ELR (cell line): ENCODE results near the gene S1PR2.

Source experiments
- DNase-seq: peaks from one replicate; pipeline ENCODE4 v3.0.0-alpha.2; 2015; ENCODE audit warnings: low read depth

S1PR2 gene, protein sequence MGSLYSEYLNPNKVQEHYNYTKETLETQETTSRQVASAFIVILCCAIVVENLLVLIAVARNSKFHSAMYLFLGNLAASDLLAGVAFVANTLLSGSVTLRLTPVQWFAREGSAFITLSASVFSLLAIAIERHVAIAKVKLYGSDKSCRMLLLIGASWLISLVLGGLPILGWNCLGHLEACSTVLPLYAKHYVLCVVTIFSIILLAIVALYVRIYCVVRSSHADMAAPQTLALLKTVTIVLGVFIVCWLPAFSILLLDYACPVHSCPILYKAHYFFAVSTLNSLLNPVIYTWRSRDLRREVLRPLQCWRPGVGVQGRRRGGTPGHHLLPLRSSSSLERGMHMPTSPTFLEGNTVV

DNA sequence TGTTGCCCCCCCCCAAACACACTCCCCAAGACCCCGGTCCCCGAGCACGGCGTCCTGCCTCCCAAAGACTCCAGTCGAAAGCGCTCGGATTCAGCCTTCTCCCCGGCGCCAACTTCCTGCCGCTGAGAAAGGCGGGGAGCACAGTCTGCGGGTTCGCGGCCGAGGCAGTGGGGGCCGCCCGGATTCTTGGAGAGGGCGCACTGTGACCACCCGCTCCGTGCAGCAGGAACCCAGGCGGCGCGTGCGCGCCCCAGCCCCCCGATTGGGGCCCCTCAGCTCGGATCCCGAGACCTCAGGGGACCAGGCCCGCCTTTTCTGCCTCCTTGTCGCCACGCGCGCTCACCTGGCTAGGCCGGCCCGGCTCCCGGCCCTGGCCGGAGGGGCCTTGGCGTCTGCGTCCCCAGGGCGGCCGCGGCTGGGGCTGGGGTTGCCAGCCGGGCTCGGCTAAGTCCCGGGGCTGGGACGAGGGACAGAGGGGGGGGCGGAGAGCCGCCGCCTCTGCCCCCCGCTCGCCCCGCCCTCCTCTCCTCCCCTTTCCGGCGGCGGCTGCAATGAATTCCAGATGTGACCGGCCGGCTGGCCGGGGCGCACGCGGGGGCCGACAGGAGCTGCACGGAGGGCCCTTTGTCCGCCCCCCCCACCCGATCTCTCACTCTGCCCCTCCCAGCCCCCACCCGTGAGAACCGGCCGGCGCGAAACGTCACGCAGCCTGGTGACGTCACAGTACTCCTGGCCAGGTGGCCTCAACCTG, at the start of gene S1PR2:
TSS of gene S1PR2 (minus strand) at position 471 of the 751 bp plus-strand sequence. CDS start 6,426 bp downstream, outside the sequence.
- DNase-seq = peak; percentile 73

DNA sequence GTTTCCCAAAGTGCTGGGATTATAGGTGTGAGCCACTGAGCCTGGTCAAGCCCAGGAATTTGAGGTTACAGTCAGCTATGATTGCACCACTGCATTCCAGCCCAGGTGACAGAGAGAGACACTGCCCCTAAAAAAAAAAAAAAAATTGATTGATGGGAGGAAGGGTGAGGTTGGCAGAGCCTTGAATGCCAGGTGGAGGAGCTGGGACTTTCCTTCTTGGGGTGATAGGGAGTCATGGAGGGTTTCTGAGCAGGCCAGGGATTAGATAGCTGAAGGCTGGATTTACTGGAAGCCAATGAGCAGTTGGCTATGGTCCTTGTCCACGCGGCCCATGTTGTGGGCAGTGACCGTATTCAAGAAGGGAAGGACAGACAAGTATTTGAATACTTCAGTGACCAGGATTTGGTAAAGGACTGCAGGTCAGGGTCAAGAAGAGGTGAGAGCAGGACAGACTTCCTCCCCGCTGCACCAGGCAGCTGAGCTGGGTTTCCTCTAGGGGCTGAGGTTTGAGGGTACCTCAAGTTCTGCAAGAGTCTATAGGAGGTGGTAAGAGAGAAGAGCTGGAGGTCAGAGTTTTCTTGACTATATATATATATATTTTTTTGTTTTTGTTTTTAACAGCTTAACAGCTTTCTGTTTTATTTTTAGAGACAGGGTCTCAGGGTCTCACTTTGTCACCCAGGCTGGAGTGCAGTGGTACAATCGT, 48.8 kb upstream of the S1PR2 start:
- no peak for DNase-seq

DNA sequence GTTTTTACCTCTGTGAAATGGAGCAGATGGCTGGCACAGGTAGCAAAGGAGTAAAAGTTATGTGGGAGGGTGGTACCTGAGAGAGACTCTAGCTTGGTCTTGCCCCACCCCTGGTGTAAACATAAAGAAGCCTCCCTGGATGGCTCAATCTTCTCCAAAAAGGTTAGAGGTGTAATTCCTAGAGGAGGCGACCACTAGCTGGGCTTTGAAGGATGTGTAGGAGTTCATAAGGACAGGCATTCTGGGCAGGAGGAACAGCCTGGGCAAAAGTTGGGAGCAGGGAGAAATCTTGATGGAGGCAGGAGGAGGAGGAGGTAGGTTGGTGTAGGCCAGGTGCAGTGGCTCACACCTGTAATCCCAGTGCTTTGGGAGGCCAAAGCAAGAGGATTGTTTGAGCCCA, 47.8 kb upstream of the S1PR2 start:
- no peak for DNase-seq

DNA sequence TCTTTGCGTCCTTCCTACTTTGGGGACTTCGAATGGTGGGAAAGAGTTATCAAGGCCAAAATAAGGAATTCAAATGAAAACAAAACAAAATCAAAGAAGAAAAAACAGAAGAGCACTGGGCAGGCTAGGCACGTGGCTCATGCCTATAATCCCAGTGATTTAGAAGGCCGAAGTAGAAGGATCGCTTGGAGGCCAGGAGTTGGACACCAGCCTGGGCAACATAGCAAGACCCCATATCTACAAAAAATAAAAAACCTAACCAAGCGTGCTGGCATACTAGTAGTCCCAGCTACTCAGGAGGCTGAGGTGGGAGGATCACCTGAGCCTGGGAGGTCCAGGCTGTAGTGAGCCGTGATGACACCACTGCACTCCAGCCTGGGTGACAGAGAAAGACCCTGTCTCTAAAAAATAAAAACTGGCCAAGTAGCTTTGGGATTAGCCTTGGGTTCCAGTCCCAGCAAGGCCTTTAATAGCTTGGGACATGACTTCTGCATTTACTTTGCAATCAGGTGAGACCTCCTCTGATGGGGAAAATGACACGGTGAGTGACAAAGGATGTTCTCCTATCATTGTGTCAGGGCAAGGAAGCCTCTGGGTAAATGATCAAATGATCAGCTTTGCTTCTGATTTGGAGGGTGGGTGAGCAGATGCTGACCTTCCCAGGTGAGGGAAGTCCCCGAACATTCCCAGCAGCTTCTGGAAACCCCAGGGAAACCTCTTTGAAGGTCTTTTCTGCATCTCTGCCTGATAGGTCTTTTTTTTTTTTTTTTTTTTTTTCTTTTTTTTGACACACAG, 46.9 kb upstream of the S1PR2 start:
- no peak for DNase-seq

DNA sequence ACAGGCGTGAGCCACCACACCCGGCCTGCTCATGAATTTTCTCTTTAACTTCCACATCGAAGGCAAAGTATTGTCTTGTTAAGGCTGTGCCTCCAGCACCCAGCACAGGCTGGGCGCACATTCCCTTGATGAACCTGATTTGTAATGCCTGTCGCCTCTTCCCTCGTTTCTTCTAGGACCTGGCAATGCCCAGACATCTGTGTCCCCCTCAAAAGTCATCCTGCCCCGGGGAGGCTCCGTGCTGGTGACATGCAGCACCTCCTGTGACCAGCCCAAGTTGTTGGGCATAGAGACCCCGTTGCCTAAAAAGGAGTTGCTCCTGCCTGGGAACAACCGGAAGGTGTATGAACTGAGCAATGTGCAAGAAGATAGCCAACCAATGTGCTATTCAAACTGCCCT, 43.5 kb upstream of the S1PR2 start:
- DNase-seq = no peak

DNA sequence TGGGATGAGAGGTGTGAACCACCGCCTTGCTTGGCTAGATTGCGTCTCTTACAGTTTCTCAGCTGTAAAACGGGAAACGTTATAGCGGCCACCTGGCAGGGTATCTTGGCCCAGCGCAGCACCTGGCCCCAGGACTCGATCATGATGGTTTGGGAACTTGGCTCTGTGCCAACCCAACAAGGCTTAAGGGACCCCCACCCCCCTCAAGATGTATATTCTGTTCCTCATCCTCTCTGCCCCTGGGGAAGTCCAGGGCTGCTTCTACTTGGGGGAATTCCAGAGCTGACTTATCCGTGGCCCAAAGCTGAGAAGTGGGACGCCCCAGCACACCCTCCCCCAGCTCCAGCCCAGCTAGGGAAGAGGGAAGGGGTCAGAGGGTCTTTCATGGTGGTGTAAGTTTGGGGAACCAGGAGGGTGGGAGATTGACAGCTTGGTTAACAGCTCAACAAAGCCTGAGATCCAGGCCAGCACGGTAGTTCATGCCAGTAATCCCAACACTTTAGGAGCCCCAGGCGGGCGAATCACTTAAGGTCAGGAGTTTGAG, 40.5 kb upstream of the S1PR2 start:
- DNase-seq = peak; percentile 68

DNA sequence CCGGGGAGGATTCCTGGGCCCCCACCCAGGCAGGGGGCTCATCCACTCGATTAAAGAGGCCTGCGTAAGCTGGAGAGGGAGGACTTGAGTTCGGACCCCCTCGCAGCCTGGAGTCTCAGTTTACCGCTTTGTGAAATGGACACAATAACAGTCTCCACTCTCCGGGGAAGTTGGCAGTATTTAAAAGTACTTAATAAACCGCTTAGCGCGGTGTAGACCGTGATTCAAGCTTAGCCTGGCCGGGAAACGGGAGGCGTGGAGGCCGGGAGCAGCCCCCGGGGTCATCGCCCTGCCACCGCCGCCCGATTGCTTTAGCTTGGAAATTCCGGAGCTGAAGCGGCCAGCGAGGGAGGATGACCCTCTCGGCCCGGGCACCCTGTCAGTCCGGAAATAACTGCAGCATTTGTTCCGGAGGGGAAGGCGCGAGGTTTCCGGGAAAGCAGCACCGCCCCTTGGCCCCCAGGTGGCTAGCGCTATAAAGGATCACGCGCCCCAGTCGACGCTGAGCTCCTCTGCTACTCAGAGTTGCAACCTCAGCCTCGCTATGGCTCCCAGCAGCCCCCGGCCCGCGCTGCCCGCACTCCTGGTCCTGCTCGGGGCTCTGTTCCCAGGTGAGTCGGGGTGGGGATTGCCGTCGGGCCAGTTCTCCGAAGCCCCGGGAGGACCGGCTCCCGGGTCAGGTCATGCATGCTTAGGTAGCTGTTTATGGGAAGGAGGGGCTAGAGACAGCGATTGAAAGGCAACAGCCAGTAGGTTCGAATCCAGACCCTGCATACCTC, 39.7 kb upstream of the S1PR2 start, which contains the start of gene ICAM1:
TSS of gene ICAM1 (plus strand) at position 505 of the 779 bp plus-strand sequence. CDS start at position 545, 40 bp downstream.
- DNase-seq = peak; percentile 92

DNA sequence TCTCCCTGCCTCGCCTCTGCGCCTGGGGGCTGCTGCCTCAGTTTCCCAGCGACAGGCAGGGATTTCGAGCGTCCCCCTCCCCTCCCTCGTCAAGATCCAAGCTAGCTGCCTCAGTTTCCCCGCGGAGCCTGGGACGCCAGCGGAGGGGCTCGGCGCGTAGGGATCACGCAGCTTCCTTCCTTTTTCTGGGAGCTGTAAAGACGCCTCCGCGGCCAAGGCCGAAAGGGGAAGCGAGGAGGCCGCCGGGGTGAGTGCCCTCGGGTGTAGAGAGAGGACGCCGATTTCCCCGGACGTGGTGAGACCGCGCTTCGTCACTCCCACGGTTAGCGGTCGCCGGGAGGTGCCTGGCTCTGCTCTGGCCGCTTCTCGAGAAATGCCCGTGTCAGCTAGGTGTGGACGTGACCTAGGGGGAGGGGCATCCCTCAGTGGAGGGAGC, 39.1 kb upstream of the S1PR2 start:
- peak; percentile 82 for DNase-seq

DNA sequence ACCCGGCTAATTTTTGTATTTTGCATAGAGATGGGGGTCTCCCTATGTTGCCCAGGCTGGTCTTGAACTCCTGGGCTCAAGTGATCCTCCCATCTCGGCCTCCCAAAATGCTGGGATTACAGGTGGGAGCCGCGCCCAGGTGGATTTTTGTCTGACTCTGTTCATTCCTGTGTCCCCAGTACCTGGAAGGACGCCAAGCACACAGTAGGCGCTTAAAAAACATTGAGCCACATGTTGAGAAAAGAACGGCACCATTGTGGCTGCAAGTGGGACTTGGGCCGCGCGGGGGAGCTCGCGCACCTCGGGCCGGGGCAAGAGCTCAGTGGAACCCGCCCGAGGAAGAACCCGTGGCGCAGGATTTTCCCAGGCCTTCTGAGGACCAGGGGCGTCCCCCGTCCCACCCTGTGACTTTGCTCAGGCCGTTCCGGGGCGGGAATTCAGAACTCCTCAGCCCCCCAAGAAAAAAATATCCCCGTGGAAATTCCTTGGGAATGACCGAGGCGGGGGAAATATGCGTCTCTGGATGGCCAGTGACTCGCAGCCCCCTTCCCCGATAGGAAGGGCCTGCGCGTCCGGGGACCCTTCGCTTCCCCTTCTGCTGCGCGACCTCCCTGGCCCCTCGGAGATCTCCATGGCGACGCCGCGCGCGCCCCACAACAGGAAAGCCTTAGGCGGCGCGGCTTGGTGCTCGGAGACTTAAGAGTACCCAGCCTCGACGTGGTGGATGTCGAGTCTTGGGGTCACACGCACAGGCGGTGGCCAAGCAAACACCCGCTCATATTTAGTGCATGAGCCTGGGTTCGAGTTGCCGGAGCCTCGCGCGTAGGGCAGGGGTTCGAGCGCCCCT, 38.4 kb upstream of the S1PR2 start:
- peak; percentile 87 for DNase-seq

DNA sequence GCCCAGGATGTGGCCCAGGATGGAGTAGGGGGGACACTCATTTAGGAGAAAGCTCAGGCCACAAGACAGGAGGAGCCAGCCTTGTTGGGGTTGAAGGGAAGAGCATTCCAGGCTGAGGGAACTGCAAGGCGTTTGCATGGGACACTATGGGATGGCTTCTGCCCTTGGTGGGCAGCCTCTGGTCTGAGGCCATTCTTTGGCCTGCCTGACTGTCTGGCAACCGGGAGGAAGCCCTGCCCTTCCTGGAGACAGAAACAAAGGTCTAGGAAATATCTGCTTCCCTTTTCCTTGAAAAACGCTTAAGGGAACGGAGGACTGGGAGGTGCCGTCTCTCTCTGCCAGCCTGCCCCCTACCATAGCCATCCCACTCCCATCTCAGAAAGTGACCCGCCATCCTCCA, 36.9 kb upstream of the S1PR2 start:
- DNase-seq = no peak

DNA sequence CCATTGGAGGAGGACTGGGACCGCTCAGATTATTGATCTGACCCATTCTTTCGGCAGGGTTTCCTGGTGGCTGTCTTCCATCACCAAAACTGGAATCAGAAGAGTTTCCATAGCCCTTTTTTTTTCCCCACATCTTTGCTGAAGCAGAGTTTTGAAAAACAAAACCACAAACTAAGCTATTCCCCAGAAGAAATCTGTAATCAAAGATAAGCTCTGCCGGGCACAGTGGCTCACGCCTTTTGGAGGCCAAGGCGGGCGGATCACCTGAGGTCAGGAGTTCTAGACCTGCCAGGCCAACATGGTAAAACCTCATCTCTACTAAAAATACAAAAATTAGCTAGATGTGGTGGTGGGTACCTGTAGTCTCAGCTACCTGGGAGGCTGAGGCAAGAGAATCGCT, 35.6 kb upstream of the S1PR2 start:
- DNase-seq = no peak

DNA sequence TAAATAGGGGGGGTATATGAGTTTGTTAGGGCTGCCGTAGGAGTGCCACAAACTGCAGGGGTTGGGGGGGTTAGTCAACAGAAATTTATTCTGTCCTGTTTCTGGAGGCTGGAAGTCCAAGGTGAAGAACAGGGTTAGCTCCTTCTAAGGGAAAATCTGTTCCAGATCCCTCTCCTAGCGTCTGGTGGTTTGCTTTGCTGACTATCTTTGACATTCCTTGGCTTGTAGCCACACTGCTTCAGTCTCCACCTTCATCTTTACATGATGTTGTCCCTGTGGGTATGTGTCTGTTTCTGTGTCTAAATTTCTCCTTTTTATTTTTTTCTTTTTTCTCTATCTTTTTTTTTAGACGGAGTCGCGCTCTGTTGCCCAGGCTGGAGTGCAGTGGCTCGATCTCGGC, 31.6 kb upstream of the S1PR2 start:
- DNase-seq = peak; percentile 39

DNA sequence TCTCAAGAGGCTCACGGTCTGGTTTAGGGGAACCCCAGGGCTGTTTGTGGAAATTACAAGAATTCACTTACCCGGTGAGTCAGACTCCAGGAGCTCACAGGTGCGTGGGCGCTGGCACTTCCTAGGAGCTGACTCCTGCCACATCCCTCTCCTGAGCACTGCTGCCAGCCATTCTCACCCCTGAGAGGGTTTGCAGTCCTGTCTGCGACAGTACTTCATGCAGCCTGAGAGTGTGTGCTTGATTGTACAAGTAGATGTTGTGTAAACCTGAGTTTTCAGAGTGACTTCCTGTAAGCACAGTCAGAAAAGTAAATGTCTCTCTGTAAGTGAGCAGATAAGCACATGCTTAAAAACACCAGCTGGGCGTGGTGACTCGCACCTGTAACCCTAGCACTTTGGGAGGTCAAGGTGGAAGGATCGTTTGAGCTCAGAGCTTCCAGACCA, 29.0 kb upstream of the S1PR2 start:
- DNase-seq = peak; percentile 35

DNA sequence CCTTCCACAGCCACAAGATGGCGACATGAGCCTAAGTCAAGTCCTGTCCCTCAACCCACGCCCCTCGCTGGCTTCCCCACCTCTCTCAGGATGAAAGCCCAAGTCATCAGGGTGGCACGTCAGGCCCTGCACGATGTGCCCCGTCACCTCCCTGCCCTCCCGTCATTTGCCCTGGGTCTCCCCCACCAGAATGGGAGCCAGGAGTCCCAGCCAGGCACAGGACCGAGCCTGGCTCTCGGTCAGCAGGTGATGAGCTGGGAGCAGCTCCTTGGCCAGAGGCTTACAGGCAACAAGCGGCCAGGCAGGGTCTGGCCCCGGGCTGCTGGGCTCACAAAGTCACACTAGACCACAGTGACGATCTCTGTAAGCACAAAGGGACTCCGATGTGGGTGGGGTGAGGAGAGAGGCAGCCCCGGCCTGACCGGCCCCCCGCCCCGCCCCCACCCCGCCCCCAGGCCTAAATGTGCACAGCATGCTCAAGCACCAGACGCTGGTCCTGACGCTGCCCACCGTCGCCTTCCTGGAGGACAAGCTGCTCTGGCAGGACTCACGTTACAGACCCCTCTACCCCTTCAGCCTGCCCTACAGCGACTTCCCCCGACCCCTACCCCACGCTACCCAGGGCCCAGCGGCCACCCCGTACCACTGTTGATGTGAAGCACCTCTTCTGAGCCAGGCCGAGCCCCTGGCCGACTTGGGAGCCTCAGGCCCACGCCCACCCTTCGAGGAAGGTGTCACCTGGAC, 28.2 kb upstream of the S1PR2 start:
- DNase-seq = peak; percentile 93

DNA sequence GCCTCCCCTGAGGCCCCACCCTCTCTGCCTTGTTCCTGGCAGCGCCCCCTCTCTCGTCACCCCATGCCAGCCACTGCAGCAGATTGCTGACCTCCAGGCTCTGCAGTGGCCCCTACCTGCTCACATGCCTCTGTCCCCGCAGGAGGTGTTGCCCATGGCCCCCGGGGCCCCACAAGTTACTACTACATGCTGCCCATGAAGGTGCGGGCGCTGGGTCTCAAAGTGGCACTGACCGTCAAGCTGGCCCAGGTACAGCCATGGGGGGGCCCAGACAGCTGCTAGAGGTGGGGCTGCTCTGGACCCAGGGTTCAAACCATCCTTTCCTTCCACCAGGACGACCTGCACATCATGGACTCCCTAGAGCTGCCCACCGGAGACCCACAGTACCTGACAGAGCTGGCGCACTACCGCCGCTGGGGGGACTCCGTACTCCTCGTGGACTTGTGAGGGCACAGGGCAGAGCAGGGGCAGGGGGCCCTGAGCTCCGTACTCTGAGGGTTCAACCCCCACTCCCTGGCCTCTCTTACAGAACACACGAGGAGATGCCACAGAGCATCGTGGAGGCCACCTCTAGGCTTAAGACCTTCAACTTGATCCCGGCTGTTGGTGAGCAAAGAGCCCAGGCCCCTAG, 27.1 kb upstream of the S1PR2 start:
- DNase-seq = no peak

DNA sequence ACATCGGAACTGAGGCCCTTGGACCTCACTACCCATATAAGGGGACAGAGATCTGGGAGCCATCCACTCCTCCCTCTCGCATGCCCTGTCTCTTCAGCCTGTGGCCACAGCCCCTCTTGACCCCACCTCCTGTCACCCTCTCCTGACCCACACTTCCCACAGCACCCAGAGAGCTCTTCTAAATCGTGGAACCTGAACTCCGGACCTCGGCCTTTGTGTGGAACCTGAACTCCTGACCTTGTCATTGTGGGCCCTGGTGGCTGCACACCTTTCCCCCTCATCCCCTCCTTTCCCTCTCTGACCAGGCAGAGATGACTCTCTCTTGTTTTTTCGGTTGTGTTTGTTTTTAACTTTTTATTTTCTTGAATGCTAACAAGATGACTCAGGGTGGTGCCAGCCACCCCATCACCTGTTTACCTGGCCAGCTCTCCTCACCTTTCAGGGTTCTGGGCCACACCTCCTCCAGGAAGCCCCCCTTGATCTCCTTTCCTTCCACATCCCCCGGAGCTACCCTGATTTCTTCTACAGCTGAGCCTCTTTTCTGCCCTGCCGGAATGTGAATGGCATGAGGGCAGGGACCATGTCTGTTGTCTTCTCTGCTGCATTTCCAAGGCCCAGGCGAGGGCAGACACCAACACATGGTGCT, 26.0 kb upstream of the S1PR2 start:
- no peak for DNase-seq

DNA sequence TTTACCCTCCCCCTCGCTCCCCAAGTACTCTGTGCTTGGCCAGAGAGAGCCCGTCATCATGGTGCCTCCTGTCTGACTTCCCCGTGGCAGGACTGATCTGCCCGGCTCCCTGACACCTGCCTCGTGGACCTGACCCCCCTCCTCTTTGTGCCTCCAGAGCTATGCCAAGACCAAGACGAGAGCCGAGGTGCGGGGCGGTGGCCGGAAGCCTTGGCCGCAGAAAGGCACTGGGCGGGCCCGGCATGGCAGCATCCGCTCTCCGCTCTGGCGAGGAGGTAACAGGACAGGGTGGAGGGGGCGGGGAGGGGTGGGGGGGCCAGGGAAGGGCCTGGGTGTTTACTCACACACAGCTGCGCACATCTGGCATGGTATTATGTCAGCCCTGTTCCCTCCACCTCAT, 25.4 kb upstream of the S1PR2 start:
- DNase-seq = no peak

DNA sequence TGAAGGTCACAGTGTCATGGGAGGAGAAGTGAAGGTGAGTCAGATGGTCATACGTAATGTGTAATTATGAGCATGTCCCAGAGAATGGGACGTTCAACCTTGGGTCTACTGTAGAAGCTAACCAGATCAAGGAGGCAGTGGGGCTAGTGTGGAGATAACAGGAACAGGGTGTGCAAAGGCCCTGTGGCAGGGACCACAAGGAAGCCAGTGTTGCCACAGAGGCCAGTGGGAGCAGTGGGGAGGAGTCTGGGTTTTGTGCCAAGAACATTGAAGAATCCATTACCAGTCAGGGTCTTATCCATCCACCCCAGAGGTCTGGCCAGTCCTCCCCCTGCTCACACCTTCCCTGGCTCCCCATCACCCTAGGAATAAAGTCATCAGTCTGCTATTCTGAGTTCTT, 24.2 kb upstream of the S1PR2 start:
- no peak for DNase-seq
